Hepatic stellate cell (primary cell): Measurements from ENCODE around the gene CA4.
A peak's percentile ranks its signal among the peaks of the same experiment; 100 is the strongest.
"Not testable (repeated sequence)": the region's sequence is repeated elsewhere in the genome, so short reads cannot be mapped to it uniquely, and the experiment has no call there.

ENCODE experiments used
- DNase-seq: peaks from one replicate; pipeline ENCODE4 v3.0.0; 2011; ENCODE audit warnings: low spot score

The CA4 gene

DNA sequence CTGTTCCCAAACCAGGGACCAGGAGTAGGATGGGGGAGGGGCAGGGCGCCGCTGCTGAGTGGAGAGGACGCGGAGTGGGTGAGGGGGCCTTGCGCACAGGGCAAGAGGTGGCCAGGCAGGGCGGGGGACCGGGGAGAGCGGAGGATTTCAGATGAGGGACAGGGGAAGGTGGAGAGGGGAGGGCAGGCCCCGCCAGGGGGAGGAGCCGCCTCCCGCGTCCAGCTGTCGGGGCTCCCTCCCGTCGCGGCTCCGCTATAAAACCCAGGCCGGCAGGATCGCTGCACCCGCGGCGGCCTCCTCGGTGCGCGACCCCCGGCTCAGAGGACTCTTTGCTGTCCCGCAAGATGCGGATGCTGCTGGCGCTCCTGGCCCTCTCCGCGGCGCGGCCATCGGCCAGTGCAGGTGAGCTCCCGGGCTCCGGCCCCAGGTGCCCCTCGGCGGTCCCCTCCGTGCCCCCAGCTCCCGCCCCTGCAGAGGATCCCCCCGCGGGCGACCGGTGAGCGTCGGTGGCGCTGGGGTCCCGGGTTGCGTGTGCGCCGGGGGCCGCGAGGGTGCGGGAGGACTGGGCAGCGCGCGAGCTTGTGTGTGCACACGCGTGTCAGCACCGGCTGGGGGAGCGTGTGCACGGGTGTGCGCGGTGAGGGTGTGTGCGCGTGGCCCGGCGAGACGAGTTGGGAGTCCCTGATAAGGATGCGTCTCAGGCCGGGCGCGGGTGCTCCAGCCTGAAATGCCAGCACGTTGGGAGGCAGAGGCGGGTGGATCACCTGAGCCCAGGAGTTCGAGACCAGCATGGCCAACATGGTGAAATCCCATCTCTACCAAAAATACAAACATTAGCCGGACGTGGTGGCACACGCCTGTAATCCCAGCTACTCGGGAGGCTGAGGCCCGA, at the start of gene CA4:
Gene CA4, plus strand, starts transcription at position 283 of the 892 bp plus-strand sequence. Its CDS starts 62 bp downstream, at position 345.
- DNase-seq, result no peak

DNA sequence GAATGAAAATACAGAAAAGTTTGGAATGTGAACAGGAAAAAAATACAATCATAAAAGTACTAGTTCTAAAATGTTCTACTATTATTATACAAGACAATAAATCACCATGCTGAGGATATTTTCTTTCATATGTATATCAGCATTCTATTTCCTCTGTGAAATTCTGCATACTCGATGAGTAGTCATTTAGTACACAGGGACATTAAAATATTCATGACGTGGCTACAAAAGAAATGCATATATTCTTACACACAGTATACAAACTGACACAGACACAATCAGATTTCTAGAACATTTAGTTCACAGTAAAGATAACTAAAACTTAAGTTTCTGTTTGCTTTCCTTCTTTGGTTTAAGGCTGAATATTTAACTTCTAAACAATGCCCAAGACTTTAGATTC, 49.2 kb upstream of the CA4 start:
- DNase-seq, result not testable (repeated sequence)

DNA sequence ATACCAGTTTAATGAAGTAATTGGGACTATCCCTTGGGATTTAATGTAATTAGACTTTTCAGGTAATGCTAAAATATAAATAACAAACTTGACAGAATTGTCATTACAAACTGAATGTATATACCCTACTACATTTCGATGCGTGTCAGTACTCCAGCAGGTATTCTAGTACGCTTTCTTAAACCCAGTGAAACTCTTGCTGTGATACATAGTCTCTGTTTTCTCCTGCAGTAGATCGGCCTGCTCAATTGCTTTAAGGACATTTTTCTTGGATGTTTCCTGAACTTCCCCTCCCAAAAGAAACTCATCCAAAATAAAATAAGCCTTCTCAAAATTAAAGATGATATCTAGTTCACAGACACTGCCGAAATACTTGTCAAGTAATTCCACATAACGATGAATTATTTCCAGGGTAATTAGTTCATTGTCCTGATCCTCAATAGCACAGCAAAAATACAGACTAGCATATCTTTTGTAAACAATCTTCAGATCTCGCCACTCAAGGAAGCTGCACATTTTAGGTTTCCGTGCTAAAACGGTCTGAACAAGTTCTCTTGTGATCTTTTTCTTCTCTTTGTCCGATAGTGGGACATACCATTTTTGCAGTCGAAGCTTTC, 47.6 kb upstream of the CA4 start:
- DNase-seq, result not testable (repeated sequence)

DNA sequence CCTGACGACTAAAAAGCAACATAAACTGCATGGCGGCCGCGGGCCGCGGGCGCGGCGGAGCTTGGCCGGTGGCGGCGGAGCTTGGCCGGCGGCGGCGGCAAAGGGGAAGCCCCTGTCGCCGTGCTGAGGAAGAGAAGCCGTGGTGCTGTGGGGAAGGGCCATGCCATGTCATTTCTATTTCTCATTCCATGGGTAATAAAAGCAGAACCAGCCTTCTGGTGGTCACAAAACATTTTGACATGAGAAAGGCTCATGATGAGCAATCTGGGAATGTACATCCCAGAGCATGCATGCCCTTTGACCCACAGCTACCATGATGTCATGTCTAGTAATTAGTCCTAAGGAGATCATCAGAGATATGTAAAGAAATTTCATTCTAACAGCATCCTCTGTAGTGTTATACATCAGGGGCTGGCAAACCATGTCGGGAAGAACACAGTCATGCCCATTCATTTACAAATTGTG, 47.1 kb upstream of the CA4 start:
- DNase-seq, result peak; percentile 38

DNA sequence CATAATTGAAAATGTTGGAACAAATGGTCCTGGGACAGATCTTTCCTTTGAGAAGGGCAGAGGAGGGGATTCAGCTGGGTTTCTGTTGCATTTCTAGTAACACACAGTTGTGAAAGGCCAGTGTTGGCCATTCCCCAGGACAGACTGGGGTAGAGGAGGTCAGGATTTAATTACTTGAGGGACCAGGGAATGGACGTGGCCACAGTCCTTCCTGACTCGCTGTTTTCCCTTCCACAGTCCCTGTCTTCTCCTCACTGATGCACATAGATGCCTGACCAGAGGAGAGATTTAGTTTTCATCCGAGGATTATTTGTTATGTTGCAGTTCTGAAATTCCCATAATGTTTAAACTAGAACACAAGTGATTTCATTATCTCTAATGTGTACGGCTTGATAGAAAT, 45.8 kb upstream of the CA4 start:
- no peak for DNase-seq

DNA sequence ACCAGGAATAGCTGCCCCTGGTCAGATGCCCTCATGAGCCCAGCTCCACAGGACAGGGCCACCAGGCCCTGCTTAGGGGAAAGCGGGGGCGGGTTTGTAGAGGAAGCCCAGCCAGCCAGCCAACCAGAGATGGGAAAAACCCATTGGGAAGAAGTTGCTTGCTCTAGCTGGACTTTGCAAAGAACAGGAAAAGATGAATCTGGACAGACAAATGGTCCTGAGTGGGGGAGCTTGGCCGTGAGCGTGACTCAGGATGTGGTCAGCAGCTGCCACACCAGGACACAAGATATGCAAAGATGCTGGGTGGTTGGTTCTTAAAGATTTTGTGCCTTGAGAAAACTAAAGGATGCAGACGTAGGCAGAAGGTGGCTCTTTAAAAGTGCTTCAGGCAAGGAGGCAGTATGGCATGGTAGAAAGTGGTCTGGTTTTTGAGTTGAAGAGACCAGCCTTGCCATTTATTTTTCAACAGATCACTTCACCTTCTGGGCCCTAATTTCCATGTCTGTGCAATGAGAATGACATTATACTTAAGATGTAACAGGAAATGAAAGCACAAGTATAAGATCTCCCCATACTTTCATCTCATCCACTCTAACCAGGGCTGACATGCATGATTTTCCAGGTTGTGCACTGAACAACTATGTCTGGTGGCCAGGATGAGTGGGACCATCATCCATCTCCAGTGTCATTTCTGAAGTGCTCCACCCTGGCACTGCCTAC, 43.3 kb upstream of the CA4 start:
- DNase-seq, result peak; percentile 71

DNA sequence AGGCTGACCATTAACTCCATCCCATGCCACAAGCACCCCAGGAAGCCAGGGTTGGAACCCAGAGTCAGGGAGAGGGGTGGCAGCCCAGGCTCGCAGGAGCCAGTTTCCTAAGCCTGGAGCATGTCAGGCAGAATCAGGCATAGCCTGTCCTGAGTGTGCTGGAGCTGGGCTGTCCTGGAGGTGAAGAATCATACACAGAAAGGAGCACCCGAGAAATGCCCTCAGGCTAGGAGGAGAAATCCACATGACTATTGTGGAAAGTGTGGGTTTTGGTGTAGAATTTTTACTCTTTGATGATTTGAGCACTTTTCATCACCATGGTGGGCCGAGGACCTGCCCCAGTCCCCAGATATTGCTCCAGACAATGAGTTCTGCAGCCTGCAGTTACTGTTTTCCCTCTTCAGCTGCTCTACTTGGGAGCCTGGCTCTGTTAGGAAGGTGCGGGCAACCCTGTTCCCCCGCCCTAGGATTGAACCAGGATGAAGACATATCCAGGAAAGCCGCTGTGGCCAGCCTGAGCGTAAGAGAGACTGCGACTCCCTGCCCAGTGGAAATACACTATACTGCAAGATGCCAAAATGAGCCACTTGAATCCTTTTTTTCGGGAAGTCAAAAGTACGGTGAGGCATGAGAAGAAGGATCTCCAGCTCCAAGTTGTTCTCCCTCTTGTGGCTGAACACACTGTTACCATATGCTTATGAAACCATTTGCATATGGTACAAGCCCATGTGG, 42.1 kb upstream of the CA4 start:
- DNase-seq, result no peak

DNA sequence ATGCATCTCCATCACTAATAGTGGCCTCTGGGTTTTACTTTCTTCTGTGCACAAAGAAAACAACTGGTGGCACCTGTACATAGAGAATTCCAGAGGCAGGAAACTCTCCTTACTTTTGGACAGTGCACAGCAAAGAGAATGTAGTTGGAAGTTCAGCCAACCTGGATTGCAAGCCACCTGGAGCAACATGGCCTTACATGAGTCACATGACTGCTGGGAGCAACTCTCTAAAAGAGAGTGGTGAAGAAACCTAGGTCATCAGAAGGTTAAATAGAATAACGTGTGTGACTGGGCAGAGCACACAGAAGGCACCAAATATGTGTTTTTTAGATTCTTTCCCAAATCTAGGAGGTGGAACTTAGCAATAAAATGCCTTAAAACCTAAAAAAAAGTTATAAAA, 41.5 kb upstream of the CA4 start:
- DNase-seq, result not testable (repeated sequence)

DNA sequence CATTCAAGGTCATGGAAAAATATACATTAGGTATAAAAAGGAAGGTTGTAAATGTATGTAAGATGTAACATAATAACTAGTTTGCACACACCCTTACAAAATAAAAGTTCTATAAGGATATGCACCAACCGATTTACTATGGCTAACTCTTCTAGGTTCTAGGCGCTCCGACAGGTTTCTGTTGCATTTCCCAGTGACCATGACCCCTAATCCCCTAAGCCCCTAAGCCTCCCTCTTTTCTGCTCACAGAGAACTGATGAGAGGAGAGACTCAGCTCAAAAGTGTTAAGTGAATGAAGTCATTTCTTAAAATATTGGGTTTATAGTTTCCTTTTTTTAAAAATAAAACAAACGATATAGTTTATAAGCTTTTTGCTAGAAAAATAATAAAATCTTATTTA, 41.1 kb upstream of the CA4 start:
- no peak for DNase-seq

DNA sequence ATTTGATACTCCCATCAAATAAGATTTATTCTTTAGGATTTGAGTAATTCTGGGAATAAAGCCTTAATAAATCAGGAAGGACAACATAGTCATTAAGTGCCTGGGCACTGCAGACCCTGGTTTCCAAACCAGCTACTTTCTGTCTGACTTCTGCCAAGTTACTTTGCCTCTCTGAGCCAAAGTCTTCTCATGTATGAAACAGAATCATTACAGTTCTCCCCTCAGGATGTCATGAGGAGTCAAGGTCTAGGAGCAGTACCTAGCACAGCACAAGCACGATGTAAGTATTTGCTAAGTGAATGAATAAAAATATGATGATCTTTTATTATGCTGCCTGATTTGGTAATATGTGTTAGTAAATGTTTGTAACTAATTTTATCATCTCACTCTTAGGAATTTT, 40.6 kb upstream of the CA4 start:
- DNase-seq, result no peak

DNA sequence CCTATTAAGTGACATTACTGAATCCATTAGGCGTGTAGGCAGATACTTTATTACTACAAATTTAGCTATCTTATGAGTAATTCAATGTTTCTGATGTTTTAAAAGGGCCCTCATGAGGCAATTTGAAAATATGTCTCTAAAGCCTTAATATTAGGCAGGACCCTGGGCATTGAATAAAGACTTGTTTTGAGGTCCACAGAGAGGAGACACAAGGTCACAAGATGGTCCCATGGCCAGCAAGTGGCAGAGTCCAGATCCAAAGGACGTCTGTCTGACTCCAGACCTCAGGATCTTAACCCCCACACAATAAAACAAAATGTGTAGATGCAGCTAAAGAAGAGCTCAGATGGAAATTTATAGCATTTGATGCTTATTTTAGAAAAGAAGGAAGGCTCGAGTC, 39.2 kb upstream of the CA4 start:
- no peak for DNase-seq

DNA sequence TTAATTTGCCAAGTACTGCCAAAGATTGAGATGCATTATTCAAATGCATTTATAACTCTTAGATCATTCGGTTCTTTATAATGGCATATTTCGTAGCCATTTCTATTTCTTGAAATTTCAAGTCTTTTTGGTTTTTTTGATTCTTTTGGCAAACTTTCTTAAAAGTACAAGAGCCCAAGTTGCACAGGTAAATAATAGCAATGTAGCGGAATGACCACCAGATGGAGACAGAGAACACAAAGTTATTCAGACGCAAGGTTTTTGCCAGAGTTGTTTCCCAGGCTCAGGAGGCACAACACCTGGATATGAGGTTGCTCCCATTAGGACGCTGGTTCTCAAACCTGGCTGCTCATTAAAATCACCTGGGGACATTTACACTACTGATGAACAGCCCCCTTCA, 38.1 kb upstream of the CA4 start:
- not testable (repeated sequence) for DNase-seq

DNA sequence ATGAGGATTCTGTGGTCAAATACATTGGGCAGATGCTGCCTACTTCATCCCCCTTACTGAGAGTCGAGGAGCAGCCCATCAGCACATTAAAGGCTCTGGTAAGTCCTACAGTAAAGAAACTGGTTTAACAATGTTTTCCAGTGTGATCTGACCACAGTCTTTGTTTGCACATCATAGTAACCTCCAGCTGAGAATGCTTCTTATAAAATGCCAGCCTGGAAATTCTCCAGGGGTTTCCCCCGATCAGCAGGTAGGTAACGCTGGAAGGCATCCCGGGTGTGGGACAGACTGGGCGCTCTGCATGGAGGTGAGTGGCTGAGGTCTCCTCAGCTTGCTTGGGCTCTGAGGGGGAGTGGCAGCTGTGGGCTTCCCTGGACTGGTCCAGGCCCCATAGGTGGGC, 34.4 kb upstream of the CA4 start:
- not testable (repeated sequence) for DNase-seq

DNA sequence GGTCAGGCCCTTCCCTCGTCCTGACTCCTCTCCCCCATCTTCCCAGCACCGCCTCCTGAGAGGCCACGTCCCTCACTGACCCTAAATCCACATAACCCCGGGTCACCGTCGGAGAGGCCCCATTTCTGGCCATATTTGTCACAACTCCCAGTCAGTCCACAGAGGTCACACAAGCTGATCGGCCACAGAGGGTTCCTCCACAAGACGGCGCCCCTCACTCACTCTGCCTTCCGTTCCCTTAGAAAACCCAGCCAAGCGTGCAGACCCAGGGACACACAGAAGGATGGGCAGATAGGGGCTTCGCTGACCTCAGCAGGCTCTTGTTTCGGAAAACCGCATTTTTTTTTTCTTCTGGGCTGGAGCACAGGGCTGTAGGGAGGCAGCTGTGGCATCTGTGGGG, 33.6 kb upstream of the CA4 start:
- DNase-seq, result not testable (repeated sequence)

DNA sequence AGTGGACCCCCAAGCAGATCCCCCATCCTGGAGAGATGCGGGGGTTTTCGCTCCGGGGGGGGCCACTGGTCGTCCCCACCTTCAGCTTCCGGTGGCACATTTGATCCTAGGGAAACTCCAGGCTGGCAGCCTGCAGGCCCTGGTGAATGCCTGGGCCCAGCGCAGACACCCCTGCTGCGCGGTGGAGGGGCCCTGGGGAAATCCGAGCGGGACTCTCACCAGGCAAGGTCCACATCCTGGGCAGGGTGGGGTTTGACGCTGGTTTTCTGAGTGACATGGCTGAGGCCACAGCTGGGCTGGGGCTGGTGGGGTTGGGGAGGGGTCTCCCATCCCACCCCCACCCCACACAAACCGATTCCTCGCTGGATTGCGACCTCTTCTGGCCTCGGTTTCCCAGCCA, 30.6 kb upstream of the CA4 start:
- not testable (repeated sequence) for DNase-seq

DNA sequence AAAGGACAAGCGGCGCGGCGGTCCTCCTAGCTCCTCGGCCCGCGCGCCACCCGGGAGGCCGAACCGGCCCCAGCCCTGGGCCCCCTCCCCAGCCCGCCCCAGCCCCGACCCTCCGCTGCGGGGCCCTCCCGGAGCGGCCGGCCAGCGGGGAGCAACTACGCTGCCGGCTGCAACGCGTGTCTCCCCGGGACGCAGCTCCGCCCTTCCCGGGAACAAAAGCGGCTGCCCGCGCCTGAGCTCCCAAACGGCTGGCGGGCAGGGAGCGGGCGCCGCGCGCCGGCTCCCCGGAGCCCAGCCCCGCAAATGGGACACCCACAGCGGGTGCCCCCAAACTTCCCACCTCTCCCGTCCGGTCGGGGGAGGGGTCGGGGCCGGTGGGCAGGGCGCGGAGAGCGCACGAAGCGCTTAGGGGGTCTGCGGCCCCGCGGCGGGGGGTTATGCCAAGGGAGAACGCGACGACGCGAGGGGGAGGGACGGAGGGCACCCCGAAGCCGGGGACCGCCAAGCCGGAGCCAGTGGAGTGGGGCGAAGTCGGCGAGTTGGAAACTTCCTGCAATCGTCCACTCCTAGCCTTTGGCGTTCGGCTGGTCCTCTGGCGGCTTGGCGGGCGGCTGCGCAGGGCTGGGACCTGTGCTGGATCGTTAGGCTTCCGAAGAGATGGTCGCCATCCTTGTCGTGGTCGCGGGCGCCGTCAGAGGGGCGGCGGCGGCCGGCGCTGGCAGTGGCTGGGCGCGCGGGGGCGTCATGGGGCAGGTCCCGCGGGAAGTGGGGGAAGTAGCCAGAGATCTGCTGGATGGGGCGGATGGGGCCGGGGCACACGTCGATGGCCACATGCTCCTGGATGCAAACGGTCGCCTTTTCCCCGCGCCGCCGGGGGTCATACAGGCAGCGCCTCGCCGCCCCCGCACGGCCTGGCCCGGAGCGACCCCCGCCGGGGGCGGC, 29.7 kb upstream of the CA4 start:
- DNase-seq, result not testable (repeated sequence)

DNA sequence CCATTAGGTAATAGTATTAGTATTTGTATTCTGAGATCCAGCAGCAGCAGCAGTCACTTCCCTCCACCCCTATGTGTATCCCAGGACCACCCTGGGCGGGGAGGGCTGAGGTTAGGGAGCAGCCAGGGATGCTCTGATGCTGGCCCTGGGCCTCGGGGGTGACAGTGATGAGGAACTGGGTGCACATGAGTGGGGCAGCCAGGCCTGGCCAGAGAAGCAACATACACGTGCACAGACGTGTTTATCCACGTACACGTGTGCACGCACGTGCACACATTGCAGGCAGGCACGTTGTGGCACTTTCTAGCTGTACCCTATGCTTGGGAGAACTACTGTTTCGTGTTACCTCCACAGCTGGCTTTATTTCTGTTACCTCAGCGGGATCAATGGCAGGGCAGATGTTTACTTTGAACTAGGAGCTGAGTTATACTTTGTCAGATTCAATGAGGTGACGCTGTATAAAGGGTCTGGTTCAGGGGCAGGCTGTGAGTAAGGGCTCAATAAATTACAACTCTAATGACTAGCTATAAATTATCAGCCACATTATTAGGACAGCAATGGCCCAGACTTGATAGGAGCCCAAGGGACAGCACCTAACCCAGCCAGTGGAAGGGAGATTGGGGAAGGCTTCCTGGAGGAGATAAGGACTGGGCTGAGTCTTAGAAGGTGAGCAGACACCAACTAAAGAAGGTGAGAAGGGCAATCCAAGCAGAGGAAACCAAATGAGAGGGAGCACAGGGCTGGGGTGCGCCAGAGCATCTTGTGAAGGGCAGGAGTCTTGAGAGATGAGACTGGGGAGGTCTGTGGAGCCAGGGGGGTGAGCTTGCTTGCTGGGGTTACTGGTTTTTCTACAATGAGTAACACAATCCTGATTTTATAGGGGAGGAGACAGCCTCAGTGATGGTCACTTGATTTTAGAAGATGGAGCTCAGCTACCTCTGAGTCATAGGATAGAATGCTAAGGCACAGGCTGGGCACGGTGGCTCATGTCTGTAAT, 22.4 kb upstream of the CA4 start:
- no peak for DNase-seq

DNA sequence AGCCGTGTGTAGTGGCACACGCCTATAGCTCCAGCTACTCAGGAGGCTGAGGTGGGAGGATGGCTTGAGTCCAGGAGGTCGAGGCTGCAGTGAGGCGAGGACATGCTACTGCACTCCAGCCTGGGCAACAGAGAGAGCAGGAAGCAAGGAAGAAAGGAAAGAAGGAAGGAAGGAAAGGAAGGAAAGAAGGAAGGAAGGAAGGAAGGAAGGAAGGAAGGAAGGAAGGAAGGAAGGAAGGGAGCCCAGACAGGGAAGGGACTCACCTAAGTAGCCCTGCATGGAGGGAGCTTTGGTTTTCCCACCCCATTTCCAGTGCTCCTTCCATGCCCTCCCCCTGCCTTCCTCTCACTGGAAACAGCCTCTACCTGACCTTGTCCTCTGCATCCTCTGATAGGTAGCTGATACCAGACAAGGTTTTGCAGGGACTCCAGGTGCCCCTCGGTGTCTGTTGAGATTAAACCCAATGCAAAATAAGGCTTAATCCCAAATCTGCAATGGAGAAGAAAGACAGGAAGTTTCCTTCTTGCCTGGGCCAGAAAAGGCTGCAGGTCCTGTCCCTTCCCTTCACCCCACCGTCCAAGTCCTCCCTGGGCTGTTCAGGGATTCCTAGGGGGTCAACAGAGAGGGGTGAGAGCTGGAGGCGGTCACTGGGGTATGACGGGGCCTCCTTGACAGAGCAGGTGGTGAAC, 21.5 kb upstream of the CA4 start:
- no peak for DNase-seq

DNA sequence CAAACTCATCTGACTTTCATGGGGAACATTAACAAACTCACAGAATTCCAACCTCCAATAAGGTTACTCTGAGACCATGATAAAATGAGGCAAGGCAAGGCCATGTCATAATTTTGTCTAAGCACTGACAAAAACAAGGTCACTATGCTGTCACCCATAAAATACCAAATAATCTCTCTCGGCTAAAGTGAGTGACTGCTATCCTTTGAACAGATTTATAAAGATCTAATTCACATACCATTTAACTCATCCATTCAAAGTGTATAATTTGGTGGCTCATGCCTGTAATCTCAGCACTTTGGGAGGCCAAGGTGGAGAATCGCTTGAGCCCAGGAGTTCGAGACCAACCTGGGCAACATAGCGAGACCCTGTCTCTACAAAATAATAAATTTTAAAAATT, 20.6 kb upstream of the CA4 start:
- no peak for DNase-seq
